ENCODE data around the gene DMXL2. TPM values are rescaled to one million over a fixed set of nuclear protein-coding genes. Genes with fewer than 3 reads are reported as not detected.
"Not testable (repeated sequence)": the region's sequence is repeated elsewhere in the genome, so short reads cannot be mapped to it uniquely, and the experiment has no call there.

Gene DMXL2
- total RNA-seq, 2 experiments from 2014 or later, result 5.9 to 7.0 TPM

DNA sequence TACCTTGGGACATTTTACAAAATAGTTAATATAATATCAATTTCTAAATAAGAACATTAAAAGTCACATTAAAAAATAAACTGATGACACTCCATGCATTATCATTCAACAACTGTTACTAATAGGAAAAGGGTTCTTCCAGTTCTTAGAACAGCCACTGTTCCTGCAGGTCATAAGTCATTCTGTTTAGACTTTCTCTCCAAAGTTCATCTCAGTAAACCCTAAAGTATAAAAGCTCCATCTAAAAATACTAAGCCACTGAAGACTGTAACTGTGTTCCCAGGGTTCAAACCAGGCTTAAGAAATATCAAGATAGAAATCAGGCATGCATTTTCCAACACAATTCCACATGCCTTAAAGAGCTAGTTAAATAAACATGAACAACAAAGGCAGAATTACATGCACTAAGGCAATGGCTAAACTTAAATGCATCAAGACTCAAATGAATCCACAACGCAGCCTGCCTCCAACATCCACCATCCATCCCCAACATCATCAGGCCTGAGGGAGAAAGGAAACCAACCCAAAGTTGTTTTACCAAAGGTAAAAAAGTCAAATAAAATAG is 46.2 kb downstream of the DMXL2 start:
- intact Hi-C loops (cut with DNase I, micrococcal nuclease), result no loop called here
- Mint-ChIP-seq H3K9me3 (ENCODE audit: low read depth) (peaks cover 2% of the 10 kb centered on the region), H3K27me3 (no peaks in the 10 kb centered on the region), H3K4me1 (no peaks in the 10 kb centered on the region), H3K36me3 (ENCODE audit: low read depth) (peaks cover 2% of the 10 kb centered on the region), H3K27ac (no peak overlapping the region), H3K4me3 (no peak overlapping the region)
- DNase-seq (no peak), ATAC-seq (no peak)
- CTCF ChIA-PET, result no interaction called here
- POLR2A ChIA-PET, result no interaction called here

DNA sequence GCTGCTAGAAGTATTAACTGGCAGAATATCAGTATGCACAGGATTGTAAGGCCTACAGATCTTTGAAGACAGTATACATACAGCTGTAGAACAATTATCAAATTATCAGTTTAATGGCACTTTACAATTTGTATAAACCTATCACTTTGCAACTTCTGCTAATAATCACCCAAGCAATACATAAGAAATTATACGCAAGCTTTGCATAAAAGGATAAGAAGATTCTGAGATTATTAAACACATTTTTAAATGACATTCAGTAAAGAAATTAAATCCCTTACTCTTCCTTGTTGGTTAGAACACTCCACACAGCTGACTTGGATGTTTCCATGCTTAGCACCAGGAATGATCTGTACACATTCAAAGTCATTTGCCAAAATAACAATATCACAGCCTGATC is 46.8 kb downstream of the DMXL2 start:
- Mint-ChIP-seq H3K27ac (no peak overlapping the region), H3K4me1 (no peaks in the 10 kb centered on the region), H3K27me3 (no peaks in the 10 kb centered on the region), H3K9me3 (ENCODE audit: low read depth) (peaks cover 3% of the 10 kb centered on the region), H3K36me3 (ENCODE audit: low read depth) (peaks cover 2% of the 10 kb centered on the region), H3K4me3 (no peak overlapping the region)
- intact Hi-C loops (cut with DNase I, micrococcal nuclease), result no loop called here
- DNase-seq (no peak), ATAC-seq (no peak)
- CTCF ChIA-PET, result no interaction called here
- POLR2A ChIA-PET, result no interaction called here

- H3K27ac Mint-ChIP-seq; H3K4me3 Mint-ChIP-seq; ATAC-seq; DNase-seq; H3K27me3 Mint-ChIP-seq; POLR2A ChIA-PET; H3K4me1 Mint-ChIP-seq; intact Hi-C loops (cut with DNase I, micrococcal nuclease); CTCF ChIA-PET; H3K9me3 Mint-ChIP-seq (ENCODE audit: low read depth); H3K36me3 Mint-ChIP-seq (ENCODE audit: low read depth): not testable (repeated sequence)
These were observed 49.2 kb downstream of the DMXL2 start for GRCh38 chr15:51573352-51573751.

GRCh38 chr15:51568939-51569784 is 53.4 kb downstream of the DMXL2 start:
- H3K4me1 Mint-ChIP-seq; CTCF ChIA-PET; H3K36me3 Mint-ChIP-seq (ENCODE audit: low read depth); H3K27me3 Mint-ChIP-seq; POLR2A ChIA-PET; DNase-seq; H3K9me3 Mint-ChIP-seq (ENCODE audit: low read depth); H3K27ac Mint-ChIP-seq; ATAC-seq; intact Hi-C loops (cut with DNase I, micrococcal nuclease); H3K4me3 Mint-ChIP-seq: not testable (repeated sequence)

- Mint-ChIP-seq H3K4me1 (no peaks in the 10 kb centered on the region), H3K27me3 (no peaks in the 10 kb centered on the region), H3K36me3 (ENCODE audit: low read depth) (no peaks in the 10 kb centered on the region), H3K27ac (no peak overlapping the region), H3K4me3 (no peak overlapping the region), H3K9me3 (ENCODE audit: low read depth) (no peaks in the 10 kb centered on the region)
- CTCF ChIA-PET, result no interaction called here
- ATAC-seq, result no peak
- intact Hi-C loops (cut with DNase I, micrococcal nuclease), result no loop called here
- no peak for DNase-seq
- POLR2A ChIA-PET, result no interaction called here
These were observed 61.3 kb downstream of the DMXL2 start for GRCh38 chr15:51561271-51561670.

GRCh38 chr15:51558876-51559275 is 63.7 kb downstream of the DMXL2 start:
- DNase-seq, result no peak
- Mint-ChIP-seq H3K4me1 (no peaks in the 10 kb centered on the region), H3K4me3 (no peak overlapping the region), H3K9me3 (ENCODE audit: low read depth) (no peaks in the 10 kb centered on the region), H3K27ac (no peak overlapping the region), H3K27me3 (no peaks in the 10 kb centered on the region), H3K36me3 (ENCODE audit: low read depth) (no peaks in the 10 kb centered on the region)
- intact Hi-C loops (cut with DNase I, micrococcal nuclease), result no loop called here
- POLR2A ChIA-PET, result no interaction called here
- no peak for ATAC-seq
- CTCF ChIA-PET, result interaction anchor here (0.7 to 1.1 kb wide), 2 partner anchors 24 to 397 kb away, joined by 3 read pairs; no protein-coding TSS in a partner anchor

DNA sequence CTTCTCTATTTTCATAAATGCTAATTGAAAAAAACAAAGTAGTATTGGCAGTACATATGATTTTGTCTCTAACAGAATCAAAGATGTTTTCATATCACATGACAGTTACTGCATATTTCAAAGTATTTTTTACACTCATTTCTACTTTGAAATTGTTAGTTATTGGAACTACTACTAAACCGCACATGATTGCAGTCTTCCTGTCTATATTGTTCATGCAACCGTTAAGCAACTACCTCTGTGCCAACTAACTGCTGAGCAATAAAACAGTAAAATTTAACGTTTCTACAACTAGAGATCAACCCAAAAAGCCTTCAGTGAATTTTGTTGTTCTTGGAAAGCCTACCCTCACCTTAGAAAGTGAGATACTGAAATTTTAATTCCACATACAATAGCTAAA is 64.2 kb downstream of the DMXL2 start:
- no peaks in the 10 kb centered on the region for H3K36me3 Mint-ChIP-seq (ENCODE audit: low read depth)
- ChIA-PET POLR2A (no interaction called here), CTCF (interaction anchor here (0.7 to 1.1 kb wide), 2 partner anchors 23 to 397 kb away, joined by 3 read pairs; no protein-coding TSS in a partner anchor)
- no peaks in the 10 kb centered on the region for H3K4me1 Mint-ChIP-seq
- no peak overlapping the region for H3K4me3 Mint-ChIP-seq
- no peaks in the 10 kb centered on the region for H3K27me3 Mint-ChIP-seq
- DNase-seq (no peak), ATAC-seq (no peak)
- H3K9me3 Mint-ChIP-seq (ENCODE audit: low read depth), result no peaks in the 10 kb centered on the region
- intact Hi-C loops (cut with DNase I, micrococcal nuclease), result no loop called here
- no peak overlapping the region for H3K27ac Mint-ChIP-seq

DNA sequence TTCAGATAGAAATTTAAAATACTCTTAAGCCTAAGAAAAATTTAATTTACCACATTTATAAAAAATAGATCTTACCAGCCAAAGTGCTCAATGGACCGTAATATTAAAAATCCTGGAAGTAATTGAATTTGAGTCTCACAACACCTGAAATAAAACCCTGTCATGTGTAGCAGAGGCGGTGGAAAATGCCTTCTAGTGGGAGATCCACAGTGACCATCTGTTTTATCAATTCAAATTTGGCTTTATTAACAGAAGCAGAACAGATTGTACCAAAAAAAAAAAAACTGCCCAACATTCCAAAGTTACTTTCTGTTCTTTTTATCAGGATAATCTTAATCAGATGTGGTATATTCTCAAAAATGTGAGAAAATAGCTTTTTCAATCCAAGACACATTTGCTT is 71.7 kb downstream of the DMXL2 start:
- no peak overlapping the region for H3K27ac Mint-ChIP-seq
- DNase-seq (no peak), ATAC-seq (no peak)
- no peaks in the 10 kb centered on the region for H3K4me1 Mint-ChIP-seq
- H3K27me3 Mint-ChIP-seq, result no peaks in the 10 kb centered on the region
- no peak overlapping the region for H3K4me3 Mint-ChIP-seq
- intact Hi-C loops (cut with DNase I, micrococcal nuclease), result no loop called here
- ChIA-PET CTCF (interaction anchor here (0.8 to 1.6 kb wide), 2 partner anchors 29 to 52 kb away, joined by 4 to 5 read pairs; no protein-coding TSS in a partner anchor), POLR2A (no interaction called here)
- no peaks in the 10 kb centered on the region for H3K36me3 Mint-ChIP-seq (ENCODE audit: low read depth)
- no peaks in the 10 kb centered on the region for H3K9me3 Mint-ChIP-seq (ENCODE audit: low read depth)

GRCh38 chr15:51547656-51548055 is 74.9 kb downstream of the DMXL2 start:
- ATAC-seq (no peak), DNase-seq (no peak)
- intact Hi-C loops (cut with DNase I, micrococcal nuclease), result no loop called here
- H3K27ac Mint-ChIP-seq, result no peak overlapping the region
- H3K36me3 Mint-ChIP-seq (ENCODE audit: low read depth), result no peaks in the 10 kb centered on the region
- ChIA-PET POLR2A (no interaction called here), CTCF (no interaction called here)
- H3K4me3 Mint-ChIP-seq, result no peak overlapping the region
- no peaks in the 10 kb centered on the region for H3K4me1 Mint-ChIP-seq
- no peaks in the 10 kb centered on the region for H3K27me3 Mint-ChIP-seq
- no peaks in the 10 kb centered on the region for H3K9me3 Mint-ChIP-seq (ENCODE audit: low read depth)

- ChIA-PET CTCF (interaction anchor here (0.6 to 2.0 kb wide), 6 partner anchors 14 to 470 kb away, joined by 3 to 6 read pairs (median 3); no protein-coding TSS in a partner anchor), POLR2A (no interaction called here)
- no peaks in the 10 kb centered on the region for H3K27me3 Mint-ChIP-seq
- H3K4me1 Mint-ChIP-seq, result no peaks in the 10 kb centered on the region
- ATAC-seq, result no peak
- DNase-seq, result no peak
- intact Hi-C loops (cut with DNase I, micrococcal nuclease), result loop anchor here in 1 of 2 experiments (2.0 kb wide), 1 partner anchor 240 kb away; no protein-coding TSS in a partner anchor
- H3K9me3 Mint-ChIP-seq (ENCODE audit: low read depth), result no peaks in the 10 kb centered on the region
- no peak overlapping the region for H3K27ac Mint-ChIP-seq
- peaks cover under 1% of the 10 kb centered on the region for H3K36me3 Mint-ChIP-seq (ENCODE audit: low read depth)
- H3K4me3 Mint-ChIP-seq, result no peak overlapping the region
These were observed 85.5 kb downstream of the DMXL2 start for GRCh38 chr15:51536965-51537574.

GRCh38 chr15:51533672-51534398 is 88.7 kb downstream of the DMXL2 start:
- Mint-ChIP-seq H3K4me3 (no peak overlapping the region), H3K9me3 (ENCODE audit: low read depth) (peaks cover 6% of the 10 kb centered on the region), H3K36me3 (ENCODE audit: low read depth) (peaks cover 14% of the 10 kb centered on the region), H3K27ac (no peak overlapping the region), H3K4me1 (no peaks in the 10 kb centered on the region), H3K27me3 (no peaks in the 10 kb centered on the region)
- CTCF ChIA-PET, result no interaction called here
- POLR2A ChIA-PET, result interaction anchor here (0.7 kb wide), 1 partner anchor 20 kb away, joined by 3 read pairs; no protein-coding TSS in a partner anchor
- DNase-seq, result no peak
- intact Hi-C loops (cut with DNase I, micrococcal nuclease), result no loop called here
- ATAC-seq, result peak; percentile 64

Data from activated CD4-positive, alpha-beta T cell treated with anti-CD3 and anti-CD28 coated beads for 36 hours (primary cell).